OCI-LY3 (cell line): Measurements from ENCODE around the gene GJD3.

Source experiments
- H2AFZ ChIP-seq: fragments of 200-600, 300-600 bp; shearing (Covaris generic); 2 replicates; pipeline ENCODE4 v1.6.0; 2014; ENCODE audit warnings: antibody characterized with exemption, low read depth, low read length
- H3K27ac ChIP-seq: fragments of 200-600, 300-600 bp; sonication (generic); 2 replicates; pipeline ENCODE4 v1.5.1; 2014; ENCODE audit warnings: mild to moderate bottlenecking, low read length, moderate library complexity, mixed read lengths
- H3K27me3 ChIP-seq: fragments of 200-600, 300-600 bp; sonication (generic); 2 replicates; pipeline ENCODE4 v1.6.1; 2014; ENCODE audit warnings: low read depth, low read length, mixed read lengths
- H3K36me3 ChIP-seq: fragments of 200-600, 300-600 bp; sonication (generic); replicated peaks from 2 replicates; pipeline ENCODE3; 2014; ENCODE audit warnings: low read depth, low read length, mixed read lengths
- H3K4me1 ChIP-seq: fragments of 300-600, 200-600 bp; sonication (generic); 2 replicates; pipeline ENCODE4 v1.6.1; 2014; ENCODE audit warnings: low read length, mixed read lengths
- H3K4me2 ChIP-seq: fragments of 200-600, 300-600 bp; sonication (generic); 2 replicates; pipeline ENCODE4 v1.6.1; 2014; ENCODE audit warnings: low read length, mixed read lengths
- H3K4me3 ChIP-seq: fragments of 300-600, 200-600 bp; sonication (generic); 2 replicates; pipeline ENCODE4 v1.5.1; 2014; ENCODE audit warnings: antibody characterized with exemption, mild to moderate bottlenecking, low read length, moderate library complexity
- H3K79me2 ChIP-seq: fragments of 300-600, 200-600 bp; shearing (Covaris generic); 2 replicates; pipeline ENCODE4 v1.6.1; 2014; ENCODE audit warnings: mild to moderate bottlenecking, low read length, mixed read lengths
- H3K9ac ChIP-seq: fragments of 300-600, 200-600 bp; shearing (Covaris generic); 2 replicates; pipeline ENCODE4 v1.6.0; 2014; ENCODE audit warnings: mild to moderate bottlenecking, low read length, moderate library complexity
- H3K9me3 ChIP-seq: fragments of 200-600, 300-600 bp; shearing (Covaris generic); 2 replicates; pipeline ENCODE4 v1.6.1; 2014; ENCODE audit warnings: low read length, mixed read lengths; ENCODE audit not compliant: insufficient read depth
- H4K20me1 ChIP-seq: fragments of 200-600, 300-600 bp; sonication (generic); 2 replicates; pipeline ENCODE4 v1.6.1; 2016; ENCODE audit warnings: low read length, mixed read lengths; ENCODE audit not compliant: insufficient read depth
- CTCF ChIP-seq: fragments of 200-600, 300-600 bp; sonication (generic); IDR thresholded peaks from 2 replicates; pipeline ENCODE4 v1.5.1; 2014; ENCODE audit warnings: antibody characterized with exemption, low read length, low read depth
- EZH2phosphoT487 ChIP-seq: fragments of 200-600 bp; shearing (Covaris generic); IDR thresholded peaks from 2 replicates; pipeline ENCODE4 v1.6.1; 2018; ENCODE audit warnings: antibody characterized with exemption, mixed run types, low read depth

Gene GJD3

GRCh38 chr17:40361925-40362695, 2.4 kb downstream of the GJD3 start:
- peak overlapping the region; percentile 93 for H2AFZ ChIP-seq
- no peaks in the 10 kb centered on the region for H4K20me1 ChIP-seq
- no peaks in the 10 kb centered on the region for H3K79me2 ChIP-seq
- no peak overlapping the region for H3K27ac ChIP-seq
- no peaks in the 10 kb centered on the region for H3K9me3 ChIP-seq
- TF ChIP-seq EZH2phosphoT487: no peak
- TF ChIP-seq CTCF: no peak
- peak overlapping the region; percentile 87 for H3K4me2 ChIP-seq
- peaks cover 25% of the 10 kb centered on the region for H3K4me1 ChIP-seq
- H3K4me3 ChIP-seq: peak overlapping the region; percentile 88
- H3K9ac ChIP-seq: peak overlapping the region; percentile 51
- no peaks in the 10 kb centered on the region for H3K36me3 ChIP-seq
- no peaks in the 10 kb centered on the region for H3K27me3 ChIP-seq

- H3K36me3 ChIP-seq: no peaks in the 10 kb centered on the region
- no peak for TF ChIP-seq CTCF
- no peak for TF ChIP-seq EZH2phosphoT487
- no peak overlapping the region for H3K27ac ChIP-seq
- peak overlapping the region; percentile 87 for H3K4me2 ChIP-seq
- H3K4me1 ChIP-seq: peaks cover 25% of the 10 kb centered on the region
- H3K27me3 ChIP-seq: no peaks in the 10 kb centered on the region
- no peak overlapping the region for H3K9ac ChIP-seq
- H3K4me3 ChIP-seq: peak overlapping the region; percentile 35; the same call in 1 of the 2 replicates
- H3K9me3 ChIP-seq: no peaks in the 10 kb centered on the region
- no peaks in the 10 kb centered on the region for H3K79me2 ChIP-seq
- no peaks in the 10 kb centered on the region for H4K20me1 ChIP-seq
- peak overlapping the region; percentile 15; the same call in 1 of the 2 replicates for H2AFZ ChIP-seq
Measured at GRCh38 chr17:40361063-40361924, 3.2 kb downstream of the GJD3 start.

GRCh38 chr17:40360091-40360490, 4.4 kb downstream of the GJD3 start:
- H3K4me2 ChIP-seq: no peak overlapping the region
- H3K27ac ChIP-seq: no peak overlapping the region
- H3K4me1 ChIP-seq: peaks cover 25% of the 10 kb centered on the region
- H3K9me3 ChIP-seq: no peaks in the 10 kb centered on the region
- peaks cover 3% of the 10 kb centered on the region for H3K36me3 ChIP-seq
- H3K4me3 ChIP-seq: no peak overlapping the region
- no peaks in the 10 kb centered on the region for H3K27me3 ChIP-seq
- no peak overlapping the region for H3K9ac ChIP-seq
- H4K20me1 ChIP-seq: no peaks in the 10 kb centered on the region
- no peak overlapping the region for H2AFZ ChIP-seq
- H3K79me2 ChIP-seq: no peaks in the 10 kb centered on the region
- TF ChIP-seq EZH2phosphoT487: no peak
- TF ChIP-seq CTCF: no peak
